ENCODE results near the gene CBLC.
"Not testable (repeated sequence)": the region's sequence is repeated elsewhere in the genome, so short reads cannot be mapped to it uniquely, and the experiment has no call there.

CBLC gene

DNA sequence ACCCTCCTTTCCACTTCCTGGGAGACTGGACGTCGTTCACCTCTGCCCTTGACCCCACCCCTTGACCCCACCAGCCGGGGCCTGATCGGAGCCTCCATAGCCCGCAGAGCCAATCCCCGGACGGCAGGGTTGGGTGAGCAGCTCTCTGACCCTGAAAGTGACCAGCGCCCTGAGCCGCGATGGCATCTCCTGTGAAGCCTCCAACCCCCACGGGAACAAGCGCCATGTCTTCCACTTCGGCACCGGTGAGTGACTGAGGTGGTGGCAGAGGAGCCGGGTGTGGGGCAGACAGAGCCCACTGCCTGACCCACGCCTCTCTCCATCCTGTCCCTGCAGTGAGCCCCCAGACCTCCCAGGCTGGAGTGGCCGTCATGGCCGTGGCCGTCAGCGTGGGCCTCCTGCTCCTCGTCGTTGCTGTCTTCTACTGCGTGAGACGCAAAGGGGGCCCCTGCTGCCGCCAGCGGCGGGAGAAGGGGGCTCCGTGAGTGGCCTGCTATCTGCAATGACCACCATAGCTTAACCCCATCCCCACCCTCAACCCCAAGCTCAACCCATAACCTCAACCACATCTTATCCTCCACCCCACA lies 41.6 kb downstream of the CBLC start:
- DNase-seq (ENCODE audit: low read depth, low spot score) = no peak

DNA sequence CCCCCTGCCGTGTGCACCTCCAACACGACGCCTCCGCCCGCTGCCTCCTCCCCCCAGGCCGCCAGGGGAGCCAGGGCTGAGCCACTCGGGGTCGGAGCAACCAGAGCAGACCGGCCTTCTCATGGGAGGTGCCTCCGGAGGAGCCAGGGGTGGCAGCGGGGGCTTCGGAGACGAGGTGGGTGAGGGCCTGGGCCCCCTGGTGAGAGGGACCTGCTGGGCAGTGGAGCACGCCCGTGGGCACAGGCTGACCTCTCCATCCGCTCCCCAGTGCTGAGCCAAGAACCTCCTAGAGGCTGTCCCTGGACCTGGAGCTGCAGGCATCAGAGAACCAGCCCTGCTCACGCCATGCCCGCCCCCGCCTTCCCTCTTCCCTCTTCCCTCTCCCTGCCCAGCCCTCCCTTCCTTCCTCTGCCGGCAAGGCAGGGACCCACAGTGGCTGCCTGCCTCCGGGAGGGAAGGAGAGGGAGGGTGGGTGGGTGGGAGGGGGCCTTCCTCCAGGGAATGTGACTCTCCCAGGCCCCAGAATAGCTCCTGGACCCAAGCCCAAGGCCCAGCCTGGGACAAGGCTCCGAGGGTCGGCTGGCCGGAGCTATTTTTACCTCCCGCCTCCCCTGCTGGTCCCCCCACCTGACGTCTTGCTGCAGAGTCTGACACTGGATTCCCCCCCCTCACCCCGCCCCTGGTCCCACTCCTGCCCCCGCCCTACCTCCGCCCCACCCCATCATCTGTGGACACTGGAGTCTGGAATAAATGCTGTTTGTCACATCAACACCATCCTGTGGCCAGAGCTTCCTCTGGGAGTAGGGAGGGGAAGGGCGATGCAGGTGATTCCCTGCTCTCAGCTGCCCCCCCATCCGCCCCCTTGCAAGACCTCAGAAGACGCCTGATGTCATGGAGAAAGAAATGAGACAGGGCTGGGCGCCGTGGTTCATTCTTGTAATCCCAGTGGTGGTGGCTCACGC lies 43.2 kb downstream of the CBLC start:
- no peak for DNase-seq (ENCODE audit: low read depth, low spot score)

GRCh38 chr19:44822177-44822576 lies 44.5 kb downstream of the CBLC start:
- DNase-seq (ENCODE audit: low read depth, low spot score) = no peak

DNA sequence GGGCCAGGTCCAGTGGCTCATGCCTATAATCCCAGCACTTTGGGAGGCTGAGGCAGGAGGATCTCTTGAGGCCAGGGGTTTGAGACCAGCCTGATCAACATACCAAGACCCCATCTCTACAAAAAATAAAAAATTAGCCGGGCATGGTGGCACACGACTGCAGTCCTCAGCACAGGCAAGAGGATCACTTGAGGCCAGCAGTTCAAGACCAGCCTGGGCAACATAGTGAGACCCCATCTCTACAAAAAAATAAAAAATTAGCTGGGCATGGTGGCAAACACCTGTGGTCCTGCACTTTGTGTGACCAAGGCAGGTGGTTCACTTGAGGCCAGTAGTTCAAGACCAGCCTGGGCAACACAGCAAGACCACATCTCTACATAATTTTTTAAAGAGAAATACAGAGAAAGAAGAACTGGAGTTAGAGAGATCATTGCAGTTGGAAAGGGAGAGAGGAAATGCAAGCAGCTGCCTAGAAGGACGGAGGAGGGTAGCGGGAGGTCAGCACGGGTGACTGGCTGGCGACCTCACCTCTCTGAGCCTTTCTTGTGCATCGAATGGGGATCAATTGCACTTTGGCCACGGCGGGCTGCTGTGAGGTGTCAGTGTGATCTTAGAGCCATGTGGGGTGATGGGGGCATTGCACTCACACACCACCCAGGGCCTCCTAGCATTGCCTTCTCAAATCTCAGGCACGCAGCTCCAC lies 45.1 kb downstream of the CBLC start:
- DNase-seq (ENCODE audit: low read depth, low spot score) = no peak

DNA sequence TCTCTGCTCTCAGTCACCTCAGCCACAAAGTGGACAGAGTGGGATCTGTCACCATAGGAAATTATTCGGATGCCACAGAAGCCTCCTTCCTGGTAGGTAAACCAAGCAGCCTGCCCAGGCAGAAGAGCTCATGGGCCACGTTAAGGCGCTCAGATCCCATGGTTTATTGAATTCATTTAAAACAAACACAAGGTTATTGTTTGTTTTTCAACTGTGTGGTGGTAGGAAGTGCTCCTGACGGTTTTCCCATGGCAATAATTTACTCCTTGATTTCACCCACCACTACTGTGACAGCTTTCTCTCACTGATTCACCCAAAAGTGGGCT lies 45.6 kb downstream of the CBLC start:
- no peak for DNase-seq (ENCODE audit: low read depth, low spot score)

DNA sequence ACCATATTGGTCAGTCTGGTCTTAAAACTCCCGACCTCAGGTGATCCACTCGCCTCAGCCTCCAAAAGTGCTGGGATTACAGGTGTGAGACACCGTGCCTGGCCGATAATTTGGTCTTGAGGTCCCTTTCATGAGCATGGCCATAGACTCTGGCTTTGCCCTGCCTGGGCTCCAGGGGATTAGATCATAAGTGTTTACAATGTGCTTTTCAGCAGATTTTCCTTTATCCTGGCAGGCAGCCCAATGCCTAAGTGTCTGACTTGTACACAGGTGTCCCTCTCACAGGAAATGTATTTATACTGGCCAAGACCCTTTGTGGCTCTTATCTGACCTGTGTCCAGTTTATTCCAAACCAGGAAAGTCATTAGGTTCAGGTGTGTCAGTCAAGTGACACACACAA lies 47.1 kb downstream of the CBLC start:
- DNase-seq (ENCODE audit: low read depth, low spot score) = no peak

- DNase-seq (ENCODE audit: low read depth, low spot score) = not testable (repeated sequence)
Observed at GRCh38 chr19:44832875-44833274, 55.2 kb downstream of the CBLC start.

GRCh38 chr19:44834399-44834798 lies 56.7 kb downstream of the CBLC start:
- DNase-seq (ENCODE audit: low read depth, low spot score) = not testable (repeated sequence)

GRCh38 chr19:44839276-44839675 lies 61.6 kb downstream of the CBLC start:
- no peak for DNase-seq (ENCODE audit: low read depth, low spot score)

GRCh38 chr19:44840811-44841210 lies 63.1 kb downstream of the CBLC start:
- DNase-seq (ENCODE audit: low read depth, low spot score) = no peak

GRCh38 chr19:44841231-44841630 lies 63.5 kb downstream of the CBLC start:
- DNase-seq (ENCODE audit: low read depth, low spot score) = no peak

DNA sequence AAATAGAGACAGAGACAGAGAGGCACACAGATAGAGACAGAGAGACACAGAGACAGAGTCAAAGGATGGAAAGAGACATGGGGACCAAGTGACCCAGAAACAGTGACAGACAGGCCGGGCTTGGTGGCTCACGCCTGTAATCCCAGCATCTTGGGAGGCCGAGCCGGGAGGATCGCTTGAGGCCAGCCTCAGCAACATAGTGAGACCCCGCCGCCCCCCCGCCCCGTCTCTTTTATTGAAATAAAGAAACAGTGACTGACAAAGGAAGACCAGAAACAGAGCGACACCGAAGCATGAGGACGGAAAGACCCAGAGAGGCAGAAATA lies 67.6 kb downstream of the CBLC start:
- no peak for DNase-seq (ENCODE audit: low read depth, low spot score)

GRCh38 chr19:44845612-44846454 lies 68.1 kb downstream of the CBLC start, which contains the start of gene NECTIN2:
Gene NECTIN2, plus strand, starts transcription at chr19:44846297. Its CDS starts 229 bp downstream, at chr19:44846526.
- DNase-seq (ENCODE audit: low read depth, low spot score) = peak; percentile 96

GRCh38 chr19:44846455-44847143 lies 68.9 kb downstream of the CBLC start:
- no peak for DNase-seq (ENCODE audit: low read depth, low spot score)

DNA sequence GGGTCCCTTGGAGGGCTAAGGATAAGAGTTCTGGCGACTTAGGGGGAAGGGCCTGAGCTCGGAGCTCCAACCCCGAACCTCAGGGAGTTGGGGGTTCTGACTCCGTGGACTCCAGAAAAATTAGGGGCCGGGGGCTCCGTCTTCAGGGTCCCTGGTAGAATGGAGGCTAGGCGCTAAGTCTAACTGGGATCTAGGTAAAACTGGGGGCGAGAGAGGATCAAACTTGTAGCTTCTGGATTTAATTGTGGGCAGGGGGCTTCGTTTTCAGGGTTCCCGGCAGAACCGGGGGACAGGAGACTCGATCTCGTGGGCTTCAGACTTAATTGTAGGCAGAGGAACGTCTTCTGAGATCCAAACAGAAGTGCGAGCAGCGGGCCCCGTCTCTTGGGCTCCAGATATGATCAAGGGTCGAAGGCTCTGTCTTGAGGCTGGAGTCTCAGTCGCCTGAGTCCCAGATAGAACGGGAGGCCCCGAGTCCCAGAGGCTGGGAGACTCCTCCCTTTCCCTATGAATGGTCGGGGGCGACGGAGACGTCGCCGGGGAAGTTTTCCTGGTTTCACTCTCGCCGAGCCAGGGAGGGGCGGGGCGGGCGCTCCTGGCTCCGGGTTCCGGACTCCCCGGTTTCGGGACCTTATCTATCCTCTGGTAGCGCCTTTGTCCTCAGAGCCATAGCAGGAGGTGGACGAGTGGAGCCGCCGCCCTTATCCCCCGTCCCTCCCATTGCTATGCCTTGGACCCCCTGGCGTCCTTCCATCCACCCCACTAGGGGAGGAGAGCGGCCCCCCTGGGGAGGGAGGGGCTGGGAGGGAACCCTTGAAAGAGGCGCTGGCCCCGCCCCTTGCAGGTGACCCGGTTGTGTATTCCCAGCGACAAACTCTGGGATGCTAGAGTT lies 69.7 kb downstream of the CBLC start:
- no peak for DNase-seq (ENCODE audit: low read depth, low spot score)

DNA sequence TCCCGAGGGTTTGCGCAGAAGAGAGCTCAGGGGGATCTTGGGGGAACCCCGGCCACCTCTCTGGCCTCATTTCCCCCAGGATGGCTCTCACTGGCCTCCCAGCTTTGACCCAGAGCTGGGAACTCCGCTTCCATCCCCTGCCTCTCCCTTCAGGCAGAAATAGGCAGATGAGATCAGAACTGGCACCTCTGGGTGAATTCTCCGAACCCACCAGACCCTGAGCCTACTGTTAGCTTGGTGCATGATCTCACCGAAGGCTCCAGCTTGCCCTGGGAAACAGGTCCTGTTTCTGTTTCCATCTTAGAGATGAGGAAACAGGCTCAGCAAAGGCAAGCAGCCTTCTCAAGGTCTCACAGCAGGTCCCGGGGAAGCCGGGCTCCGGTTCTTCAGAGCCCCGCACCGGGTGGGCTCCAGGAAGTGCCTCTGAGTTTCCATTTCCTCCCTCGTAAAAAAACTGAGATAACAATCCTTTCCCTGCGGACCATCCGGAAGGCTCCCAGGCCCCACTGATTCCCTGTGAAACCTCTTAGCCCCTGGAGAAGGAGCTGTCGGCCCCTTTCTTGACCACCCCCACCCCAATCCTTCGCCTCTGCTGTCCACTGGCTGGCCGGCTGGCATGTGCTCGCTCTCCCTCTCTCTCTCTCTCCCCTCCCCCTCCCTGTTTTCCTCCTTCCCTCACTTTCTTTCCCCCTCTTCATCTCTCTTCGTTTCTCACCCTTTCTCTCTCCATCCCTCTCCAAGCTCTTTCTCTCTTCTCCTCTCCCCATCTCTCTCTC lies 70.5 kb downstream of the CBLC start:
- no peak for DNase-seq (ENCODE audit: low read depth, low spot score)

GRCh38 chr19:44848812-44849447 lies 71.2 kb downstream of the CBLC start:
- no peak for DNase-seq (ENCODE audit: low read depth, low spot score)
